Right lobe of liver (tissue), 6 donors: Measurements from ENCODE around the gene APMAP. TPM values are rescaled to one million over a fixed set of nuclear protein-coding genes. Genes with fewer than 3 reads are reported as not detected.

Experiments
- ATAC-seq, 4 donors: fragments of 200-7000 bp; cut with Tn5 transposase; one replicate each; pipeline ENCODE4 v1.9.1; 2020; ENCODE audit warnings: mild to moderate bottlenecking in 4 of 4, moderate library complexity in 4 of 4
- DNase-seq, 3 donors: peaks; one replicate each; pipeline ENCODE4 v3.0.0-alpha.2; 2020
- H3K27ac ChIP-seq, 3 donors: fragments of 200-600 bp; one replicate each; pipeline ENCODE4 v1.8.0; 2022
- H3K27me3 ChIP-seq, 2 donors: fragments of 200-600 bp; one replicate each; pipeline ENCODE4 v1.8.0; 2022
- H3K36me3 ChIP-seq, 4 donors: fragments of 200-600 bp; sonication (generic) in 1 of 4; one replicate each; pipeline versions ENCODE4 v1.5.1 to v1.8.0; 2017 to 2022; ENCODE audit warnings: control low read depth in 1 of 4
- H3K4me1 ChIP-seq, 4 donors: fragments of 200-600 bp; sonication (generic) in 1 of 4; one replicate each; pipeline versions ENCODE4 v1.5.1 to v1.8.0; 2017 to 2022; ENCODE audit warnings: control low read depth in 1 of 4
- H3K4me3 ChIP-seq, 3 donors: fragments of 200-600 bp; one replicate each; pipeline ENCODE4 v1.8.0; 2022
- H3K9me3 ChIP-seq, 4 donors: fragments of 200-600 bp; sonication (generic) in 1 of 4; one replicate each; pipeline versions ENCODE4 v1.5.1 to v1.8.0; 2017 to 2022; ENCODE audit warnings: control low read depth in 1 of 4
- CTCF ChIP-seq, 4 donors: fragments of 200-600 bp in 3 of 4; fragments of 450-650 bp in 1 of 4; IDR thresholded peaks; one replicate each; pipeline versions ENCODE4 v1.5.1 to v1.8.0; 2016 to 2022; ENCODE audit warnings: antibody characterized with exemption in 4 of 4, mild to moderate bottlenecking in 2 of 4
- POLR2A ChIP-seq: fragments of 450-650 bp; IDR thresholded peaks from one replicate; pipeline ENCODE4 v1.6.1; 2017; ENCODE audit warnings: antibody characterized with exemption, mild to moderate bottlenecking
- WGBS: methylation state at CpG from one replicate; pipeline ENCODE4 v1.1.6; 2018; ENCODE audit warnings: low coverage, low lambda C conversion rate; ENCODE audit not compliant: insufficient coverage; ENCODE audit errors: missing lambda C conversion rate; 5-methylcytosine and 5-hydroxymethylcytosine counted together
- intact Hi-C, 2 donors: fragments of 100-400 bp; cut with DNase I; formaldehyde crosslinking; loops; one replicate each; pipeline versions ENCODE4 v1.11.2 to v1.14.1; 2022
- total RNA-seq, 6 experiments: library from RNA; depleted of rRNA in 2 of 6; stranded (reverse); fragments of >200 nt in 2 of 6; fragmentation: NEBNext Ultra II Directional in 3 of 6; extraction: Animal tissue kit (Norgen Biotek cat#: 25700) in 3 of 6; gene quantifications; one replicate each; pipeline versions ENCODE4 v1.1.0 to v1.2.4, GENCODE V29; 2016 to 2023
- donor health status: DM: no; HTN: yes; CAD: no.
- donor health status: DM: no; HTN: no; CAD: no.
- donor health status: DM: no; HTN: no; CAD: no.
- donor health status: DM: no; HTN: yes; CAD: no.
- donor health status: DM: no; HTN: yes; CAD: no.

The APMAP gene
- total RNA-seq, 6 experiments from 2014 or later, result 130 to 210 (median 140) TPM

GRCh38 chr20:24990810-24991252 is 1.7 kb downstream of the APMAP start:
- intact Hi-C loops, result loop anchor here (5.0 to 10.0 kb wide), 2 partner anchors 56 to 184 kb away; no protein-coding TSS in a partner anchor
- H3K9me3 ChIP-seq, result no peaks in the 10 kb centered on the region
- ATAC-seq (no peak), DNase-seq (peak in 1 of 3 donors; percentile 51)
- no peaks in the 10 kb centered on the region for H3K36me3 ChIP-seq
- H3K27ac ChIP-seq, result peak overlapping the region; percentile 16 to 90 (median 18)
- 45% methylated on average over 2 of the region's 2 CpGs for WGBS
- H3K4me3 ChIP-seq, result peak overlapping the region; percentile 74 to 93 (median 87)
- no peak for TF ChIP-seq CTCF (IDR thresholded peaks at IDR 0.05)
- no peak for TF ChIP-seq POLR2A
- peaks cover 0 to 54% (median 17%) of the 10 kb centered on the region in 4 donors for H3K4me1 ChIP-seq
- H3K27me3 ChIP-seq, result no peaks in the 10 kb centered on the region

DNA sequence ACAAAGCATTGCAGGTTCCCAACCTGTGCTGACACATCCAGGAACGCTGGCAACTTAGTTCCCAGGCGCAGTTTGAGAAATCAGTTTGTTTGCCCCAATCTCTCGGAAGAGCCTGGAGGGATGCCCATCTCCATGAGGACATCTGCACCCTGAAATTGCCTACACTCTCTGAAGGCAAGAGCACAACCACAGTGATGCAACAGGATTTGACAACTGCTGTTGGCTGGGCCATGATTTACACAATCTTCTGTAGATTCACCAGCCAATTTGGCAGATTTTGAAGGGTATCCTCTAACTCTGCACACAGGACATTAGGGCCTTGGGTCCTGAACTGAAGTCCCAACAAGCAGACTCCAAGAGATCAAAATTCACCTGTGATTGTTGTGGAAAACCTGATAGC is 3.4 kb downstream of the APMAP start:
- Histone ChIP-seq H3K27me3 (no peaks in the 10 kb centered on the region), H3K4me1 (peaks cover 0 to 70% (median 26%) of the 10 kb centered on the region in 4 donors), H3K27ac (peak overlapping the region; percentile 44 to 90 (median 44)), H3K9me3 (no peaks in the 10 kb centered on the region), H3K4me3 (peak overlapping the region in 1 of 3 donors; percentile 87), H3K36me3 (no peaks in the 10 kb centered on the region)
- DNase-seq (peak; percentile 65 to 90 (median 82)), ATAC-seq (peak; percentile 31 to 63 (median 42))
- no peak for TF ChIP-seq CTCF (IDR thresholded peaks at IDR 0.05)
- TF ChIP-seq POLR2A, result peak; percentile 76
- intact Hi-C loops, result no loop called here
- WGBS, result 10% methylated on average over 3 of the region's 3 CpGs

- no peaks in the 10 kb centered on the region for H3K27me3 ChIP-seq
- intact Hi-C loops, result no loop called here
- H3K4me3 ChIP-seq, result peak overlapping the region in 2 of 3 donors; percentile 35 to 40
- WGBS, result 38% methylated on average over 5 of the region's 7 CpGs
- peaks cover 0 to 2% (median 0%) of the 10 kb centered on the region in 4 donors for H3K36me3 ChIP-seq
- peak overlapping the region; percentile 44 to 90 (median 71) for H3K27ac ChIP-seq
- DNase-seq, result peak in 1 of 3 donors; percentile 79
- no peaks in the 10 kb centered on the region for H3K9me3 ChIP-seq
- peaks cover 0 to 76% (median 23%) of the 10 kb centered on the region in 4 donors for H3K4me1 ChIP-seq
- ATAC-seq, result peak; percentile 12 to 38 (median 20)
- TF ChIP-seq CTCF (IDR thresholded peaks at IDR 0.05) (no peak), POLR2A (no peak)
Observed at GRCh38 chr20:24987873-24988835, 4.4 kb downstream of the APMAP start.

DNA sequence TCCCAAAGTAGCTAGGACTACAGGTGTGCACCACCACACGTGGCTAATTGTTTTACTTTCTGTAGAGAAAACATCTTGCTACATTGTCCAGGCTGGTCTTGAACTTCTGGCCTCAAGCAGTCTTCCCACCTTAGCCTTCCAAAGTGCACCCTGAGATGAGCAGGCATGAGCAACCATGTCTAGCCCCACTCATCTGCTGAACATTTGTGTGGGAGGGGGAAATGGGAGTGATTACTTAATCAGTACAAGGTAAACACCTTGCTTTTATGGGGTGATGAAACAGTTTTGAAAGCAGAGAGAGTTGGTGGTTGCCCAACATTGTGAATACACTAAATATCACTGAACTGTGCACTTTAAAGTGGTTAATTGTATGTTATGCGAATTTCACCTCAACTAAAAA is 5.3 kb downstream of the APMAP start:
- TF ChIP-seq CTCF (IDR thresholded peaks at IDR 0.05), result no peak
- no peak for TF ChIP-seq POLR2A
- DNase-seq (peak in 1 of 3 donors; percentile 48), ATAC-seq (peak; percentile 25 to 48 (median 32))
- 24% methylated on average over 2 of the region's 2 CpGs for WGBS
- intact Hi-C loops, result no loop called here
- Histone ChIP-seq H3K27me3 (no peaks in the 10 kb centered on the region), H3K27ac (peak overlapping the region in 2 of 3 donors; percentile 71 to 90), H3K4me3 (peak overlapping the region in 1 of 3 donors; percentile 40), H3K36me3 (peaks cover 0 to 6% (median under 1%) of the 10 kb centered on the region in 4 donors), H3K9me3 (no peaks in the 10 kb centered on the region), H3K4me1 (peaks cover 0 to 83% (median 23%) of the 10 kb centered on the region in 4 donors)
